Uterus (tissue), 4 donors: Measurements from ENCODE around the gene PKMYT1. TPM values are rescaled to one million over a fixed set of nuclear protein-coding genes. Genes with fewer than 3 reads are reported as not detected.

ENCODE experiments used
- DNase-seq, 2 donors: peaks; one replicate each; pipeline ENCODE4 v3.0.0-alpha.2; 2019 to 2020
- H3K27ac ChIP-seq, 2 donors: fragments of 200-600 bp; sonication (generic); 1 replicate in 1 of 2; 2 replicates in 1 of 2; pipeline ENCODE4 v1.5.1; 2016 to 2018
- H3K27me3 ChIP-seq, 2 donors: fragments of 200-600 bp; sonication (generic); one replicate each; pipeline ENCODE4 v1.5.1; 2018 to 2019; ENCODE audit warnings: control low read depth in 1 of 2
- H3K36me3 ChIP-seq, 2 donors: fragments of 200-600 bp; sonication (generic); one replicate each; pipeline ENCODE4 v1.5.1; 2019; ENCODE audit warnings: control low read depth in 1 of 2
- H3K4me1 ChIP-seq, 2 donors: fragments of 200-600 bp; sonication (generic); one replicate each; pipeline ENCODE4 v1.5.1; 2018 to 2019; ENCODE audit warnings: control low read depth in 1 of 2
- H3K4me3 ChIP-seq, 2 donors: fragments of 200-600 bp; sonication (generic); 1 replicate in 1 of 2; 2 replicates in 1 of 2; pipeline ENCODE4 v1.5.1; 2018 to 2019; ENCODE audit warnings: mild to moderate bottlenecking in 1 of 2
- H3K9me3 ChIP-seq, 2 donors: fragments of 200-600 bp; sonication (generic); one replicate each; pipeline ENCODE4 v1.5.1; 2019; ENCODE audit warnings: control low read depth in 1 of 2
- POLR2A ChIP-seq, 2 donors: fragments of 450-650 bp; IDR thresholded peaks; one replicate each; pipeline ENCODE4 v1.6.1; 2016; ENCODE audit warnings: antibody characterized with exemption in 2 of 2, mild to moderate bottlenecking in 1 of 2, moderate library complexity in 1 of 2
- intact Hi-C: fragments of 100-400 bp; cut with DNase I; formaldehyde crosslinking; loops from one replicate; pipeline ENCODE4 v1.15.1; 2023; ENCODE audit warnings: low total_unique reads
- total RNA-seq, 4 donors: library from RNA; depleted of rRNA in 3 of 4; stranded (reverse); fragments of >200 nt in 3 of 4; gene quantifications; one replicate each; pipeline versions ENCODE4 v1.1.0 to v1.2.4, GENCODE V29; 2014 to 2023
- TF ChIP-seq, protein P1 (sequence below), 4 experiments: fragments of 200-600 bp in 2 of 4; fragments of 450-650 bp in 2 of 4; sonication (generic) in 2 of 4; IDR thresholded peaks; one replicate each; pipeline ENCODE4 v1.5.1; 2016 to 2019; ENCODE audit warnings: antibody characterized with exemption in 4 of 4, mild to moderate bottlenecking in 2 of 4, moderate library complexity in 1 of 4
- donor health status: DM: yes; HTN: yes; CAD: no.

The PKMYT1 gene
- total RNA-seq, 4 donors from 2014 or later = 6.1 TPM; not detected in 3

DNA sequence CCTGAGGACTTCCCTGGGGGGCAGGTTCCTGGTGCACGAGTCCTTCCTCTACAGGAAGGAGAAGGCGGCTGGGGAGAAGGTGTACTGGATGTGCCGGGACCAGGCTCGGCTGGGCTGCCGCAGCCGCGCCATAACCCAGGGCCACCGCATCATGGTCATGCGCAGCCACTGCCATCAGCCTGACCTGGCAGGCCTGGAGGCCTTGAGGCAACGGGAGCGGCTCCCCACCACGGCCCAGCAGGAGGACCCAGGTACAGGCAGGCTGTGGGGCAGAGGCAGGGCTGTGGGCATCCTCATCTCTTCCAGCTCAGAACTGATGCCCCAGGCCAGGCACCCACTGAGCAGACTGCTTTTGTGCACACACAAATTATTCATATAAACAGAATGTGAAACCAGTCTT, 42.0 kb downstream of the PKMYT1 start:
- no peaks in the 10 kb centered on the region for H3K36me3 ChIP-seq
- no peak overlapping the region for H3K4me3 ChIP-seq
- no peaks in the 10 kb centered on the region for H3K9me3 ChIP-seq
- TF ChIP-seq, protein P1, sequence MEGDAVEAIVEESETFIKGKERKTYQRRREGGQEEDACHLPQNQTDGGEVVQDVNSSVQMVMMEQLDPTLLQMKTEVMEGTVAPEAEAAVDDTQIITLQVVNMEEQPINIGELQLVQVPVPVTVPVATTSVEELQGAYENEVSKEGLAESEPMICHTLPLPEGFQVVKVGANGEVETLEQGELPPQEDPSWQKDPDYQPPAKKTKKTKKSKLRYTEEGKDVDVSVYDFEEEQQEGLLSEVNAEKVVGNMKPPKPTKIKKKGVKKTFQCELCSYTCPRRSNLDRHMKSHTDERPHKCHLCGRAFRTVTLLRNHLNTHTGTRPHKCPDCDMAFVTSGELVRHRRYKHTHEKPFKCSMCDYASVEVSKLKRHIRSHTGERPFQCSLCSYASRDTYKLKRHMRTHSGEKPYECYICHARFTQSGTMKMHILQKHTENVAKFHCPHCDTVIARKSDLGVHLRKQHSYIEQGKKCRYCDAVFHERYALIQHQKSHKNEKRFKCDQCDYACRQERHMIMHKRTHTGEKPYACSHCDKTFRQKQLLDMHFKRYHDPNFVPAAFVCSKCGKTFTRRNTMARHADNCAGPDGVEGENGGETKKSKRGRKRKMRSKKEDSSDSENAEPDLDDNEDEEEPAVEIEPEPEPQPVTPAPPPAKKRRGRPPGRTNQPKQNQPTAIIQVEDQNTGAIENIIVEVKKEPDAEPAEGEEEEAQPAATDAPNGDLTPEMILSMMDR (IDR thresholded peaks at IDR 0.05) = no peak
- no peak for TF ChIP-seq POLR2A (IDR thresholded peaks at IDR 0.05)
- no peaks in the 10 kb centered on the region for H3K4me1 ChIP-seq
- DNase-seq = no peak
- intact Hi-C loops = no loop called here
- no peak overlapping the region for H3K27ac ChIP-seq
- no peaks in the 10 kb centered on the region for H3K27me3 ChIP-seq

DNA sequence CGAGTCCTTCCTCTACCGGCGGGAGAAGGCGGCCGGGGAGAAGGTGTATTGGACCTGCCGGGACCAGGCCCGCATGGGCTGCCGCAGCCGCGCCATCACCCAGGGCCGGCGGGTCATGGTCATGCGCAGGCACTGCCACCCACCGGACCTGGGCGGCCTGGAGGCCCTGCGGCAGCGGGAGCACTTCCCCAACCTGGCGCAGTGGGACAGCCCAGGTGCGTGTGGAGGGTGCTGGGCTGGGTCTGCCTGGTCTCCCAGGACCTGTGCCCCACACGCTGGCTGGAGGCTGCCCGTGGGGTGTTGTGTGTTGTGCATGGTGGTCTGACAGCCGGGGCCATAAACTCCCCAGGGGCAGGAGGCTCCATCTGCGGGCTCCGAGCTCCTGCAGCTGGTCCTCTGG, 43.1 kb downstream of the PKMYT1 start:
- intact Hi-C loops = no loop called here

DNA sequence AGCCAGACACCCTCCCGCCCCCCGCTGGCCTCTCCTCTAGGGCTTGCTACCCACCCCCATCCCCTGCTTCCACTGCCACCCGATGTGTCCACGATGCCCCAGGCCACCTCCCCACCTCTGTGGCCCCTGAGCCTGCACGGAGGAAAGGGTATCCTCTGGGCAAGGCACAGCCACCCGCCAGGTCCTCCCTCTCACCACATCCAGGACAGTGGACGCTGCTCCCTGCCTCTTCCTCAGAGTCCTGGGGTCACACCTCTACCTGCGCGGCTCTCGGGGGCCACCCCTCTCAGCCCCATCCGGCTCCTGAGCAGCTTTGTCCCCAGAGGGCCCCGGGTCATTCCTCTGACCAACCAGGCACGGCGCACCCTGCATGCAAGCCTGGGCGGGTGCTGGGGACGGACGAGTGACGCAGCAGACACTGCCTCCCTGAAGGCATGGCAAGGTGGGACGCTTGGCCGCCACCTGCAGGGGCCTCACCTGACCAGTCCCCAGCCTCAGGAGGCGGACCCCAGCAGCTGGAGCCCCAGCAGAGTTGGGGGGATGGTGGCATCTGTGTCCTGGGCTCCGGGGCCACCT, 43.7 kb downstream of the PKMYT1 start:
- TF ChIP-seq POLR2A (IDR thresholded peaks at IDR 0.05) = no peak
- TF ChIP-seq, protein P1 (IDR thresholded peaks at IDR 0.05) = no peak

More for the DNA sequence above, 43.1 kb downstream of the PKMYT1 start:
- H3K27me3 ChIP-seq = no peaks in the 10 kb centered on the region
- H3K9me3 ChIP-seq = no peaks in the 10 kb centered on the region
- no peaks in the 10 kb centered on the region for H3K4me1 ChIP-seq
- TF ChIP-seq POLR2A (IDR thresholded peaks at IDR 0.05) = no peak
- TF ChIP-seq, protein P1 (IDR thresholded peaks at IDR 0.05) = no peak
- H3K36me3 ChIP-seq = no peaks in the 10 kb centered on the region
- H3K4me3 ChIP-seq = no peak overlapping the region
- no peak overlapping the region for H3K27ac ChIP-seq
- no peak for DNase-seq

DNA sequence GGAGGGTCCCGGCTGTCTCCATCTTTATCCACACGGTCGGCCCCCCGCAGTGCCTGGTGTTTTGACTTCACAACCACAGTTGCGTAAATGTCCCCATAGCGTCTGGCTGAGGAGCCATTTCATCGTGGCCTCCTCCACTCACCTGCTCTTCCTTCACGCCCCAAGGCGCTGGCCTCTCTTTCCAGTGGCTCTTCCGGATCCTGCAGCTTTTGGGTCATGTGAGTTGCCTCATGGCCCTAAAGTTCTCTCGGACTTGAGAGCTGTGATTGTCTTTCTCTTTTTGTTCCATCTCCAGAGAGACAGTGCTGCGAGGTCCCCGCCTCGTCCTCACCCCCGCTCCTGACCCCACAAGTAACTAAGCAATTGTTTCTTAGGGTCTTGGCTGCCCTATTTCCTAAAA, 45.8 kb downstream of the PKMYT1 start:
- intact Hi-C loops = no loop called here
- no peaks in the 10 kb centered on the region for H3K36me3 ChIP-seq
- no peaks in the 10 kb centered on the region for H3K9me3 ChIP-seq

More for the DNA sequence above, 43.7 kb downstream of the PKMYT1 start:
- Histone ChIP-seq H3K4me3 (no peak overlapping the region), H3K4me1 (no peaks in the 10 kb centered on the region), H3K9me3 (no peaks in the 10 kb centered on the region), H3K36me3 (no peaks in the 10 kb centered on the region), H3K27me3 (no peaks in the 10 kb centered on the region), H3K27ac (no peak overlapping the region)
- DNase-seq = no peak
- intact Hi-C loops = no loop called here

DNA sequence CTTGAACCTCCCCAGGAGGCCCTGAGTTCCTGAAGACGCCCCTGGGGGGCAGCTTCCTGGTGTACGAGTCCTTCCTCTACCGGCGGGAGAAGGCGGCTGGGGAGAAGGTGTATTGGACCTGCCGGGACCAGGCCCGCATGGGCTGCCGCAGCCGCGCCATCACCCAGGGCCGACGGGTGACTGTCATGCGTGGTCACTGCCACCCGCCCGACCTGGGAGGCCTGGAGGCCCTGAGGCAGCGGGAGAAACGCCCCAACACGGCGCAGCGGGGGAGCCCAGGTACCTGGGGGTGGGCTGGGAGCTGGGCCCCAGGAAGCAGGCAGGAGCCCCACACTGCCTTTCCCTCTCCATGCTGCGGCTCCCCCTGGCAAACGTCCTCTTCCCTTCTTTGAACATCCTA, 46.5 kb downstream of the PKMYT1 start:
- TF ChIP-seq POLR2A (IDR thresholded peaks at IDR 0.05) = no peak
- TF ChIP-seq, protein P1 (IDR thresholded peaks at IDR 0.05) = no peak
- no peaks in the 10 kb centered on the region for H3K27me3 ChIP-seq
- no peak for DNase-seq
- H3K27ac ChIP-seq = no peak overlapping the region
- no peak overlapping the region for H3K4me3 ChIP-seq
- no peaks in the 10 kb centered on the region for H3K36me3 ChIP-seq
- intact Hi-C loops = no loop called here
- H3K4me1 ChIP-seq = no peaks in the 10 kb centered on the region
- H3K9me3 ChIP-seq = no peaks in the 10 kb centered on the region

More for the DNA sequence above, 45.8 kb downstream of the PKMYT1 start:
- no peak for DNase-seq
- no peaks in the 10 kb centered on the region for H3K27me3 ChIP-seq
- H3K4me3 ChIP-seq = no peak overlapping the region
- H3K4me1 ChIP-seq = no peaks in the 10 kb centered on the region
- no peak for TF ChIP-seq POLR2A (IDR thresholded peaks at IDR 0.05)
- TF ChIP-seq, protein P1 (IDR thresholded peaks at IDR 0.05) = no peak
- H3K27ac ChIP-seq = no peak overlapping the region
